ENCODE measurements around the gene GMPS. TPM values are rescaled to one million over a fixed set of nuclear protein-coding genes. Genes with fewer than 3 reads are reported as not detected.

The GMPS gene
- total and polyA plus RNA-seq, 9 of the 15 experiments (the other 6 are each of a cell fraction or from before 2014, with no cell fraction given): 73.7 to 282 (median 156) TPM

- TF ChIP-seq ZFX (CRISPR knock-in tag; IDR thresholded peaks at IDR 0.05) (peak; percentile 78), ARHGAP35 (IDR thresholded peaks at IDR 0.05; ENCODE audit: partially characterized antibody) (no peak), ZC3H8 (IDR thresholded peaks at IDR 0.05) (no peak), ILF3 (IDR thresholded peaks at IDR 0.05; ENCODE audit: borderline replicate concordance) (no peak), NR2F6 (CRISPR knock-in tag; IDR thresholded peaks at IDR 0.05) (no peak), KAT2B (IDR thresholded peaks at IDR 0.05; ENCODE audit: low read depth, low read length) (no peak), HNRNPL (IDR thresholded peaks at IDR 0.05; ENCODE audit: low read depth, low read length) (no peak), ZNF212 (CRISPR knock-in tag; IDR thresholded peaks at IDR 0.05) (no peak), ZNF57 (CRISPR knock-in tag; IDR thresholded peaks at IDR 0.05) (no peak), TFAP4 (CRISPR knock-in tag; IDR thresholded peaks at IDR 0.05; ENCODE audit: borderline replicate concordance) (no peak), ZBED1 (IDR thresholded peaks at IDR 0.05) (no peak), CEBPB (tag; IDR thresholded peaks at IDR 0.05) (no peak), ZNF12 (CRISPR knock-in tag; IDR thresholded peaks at IDR 0.05) (no peak), ATF2 (CRISPR knock-in tag; IDR thresholded peaks at IDR 0.05) (no peak), ZBTB5 (IDR thresholded peaks at IDR 0.05) (no peak), ATF7 (IDR thresholded peaks at IDR 0.05) (no peak)
- TF ChIP-seq, protein P1, sequence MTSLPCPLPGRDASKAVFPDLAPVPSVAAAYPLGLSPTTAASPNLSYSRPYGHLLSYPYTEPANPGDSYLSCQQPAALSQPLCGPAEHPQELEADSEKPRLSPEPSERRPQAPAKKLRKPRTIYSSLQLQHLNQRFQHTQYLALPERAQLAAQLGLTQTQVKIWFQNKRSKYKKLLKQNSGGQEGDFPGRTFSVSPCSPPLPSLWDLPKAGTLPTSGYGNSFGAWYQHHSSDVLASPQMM (CRISPR knock-in tag; IDR thresholded peaks at IDR 0.05): no peak
- TF ChIP-seq, protein P2, sequence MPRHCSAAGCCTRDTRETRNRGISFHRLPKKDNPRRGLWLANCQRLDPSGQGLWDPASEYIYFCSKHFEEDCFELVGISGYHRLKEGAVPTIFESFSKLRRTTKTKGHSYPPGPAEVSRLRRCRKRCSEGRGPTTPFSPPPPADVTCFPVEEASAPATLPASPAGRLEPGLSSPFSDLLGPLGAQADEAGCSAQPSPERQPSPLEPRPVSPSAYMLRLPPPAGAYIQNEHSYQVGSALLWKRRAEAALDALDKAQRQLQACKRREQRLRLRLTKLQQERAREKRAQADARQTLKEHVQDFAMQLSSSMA (CRISPR knock-in tag; IDR thresholded peaks at IDR 0.05): no peak
- TF ChIP-seq, protein P3, sequence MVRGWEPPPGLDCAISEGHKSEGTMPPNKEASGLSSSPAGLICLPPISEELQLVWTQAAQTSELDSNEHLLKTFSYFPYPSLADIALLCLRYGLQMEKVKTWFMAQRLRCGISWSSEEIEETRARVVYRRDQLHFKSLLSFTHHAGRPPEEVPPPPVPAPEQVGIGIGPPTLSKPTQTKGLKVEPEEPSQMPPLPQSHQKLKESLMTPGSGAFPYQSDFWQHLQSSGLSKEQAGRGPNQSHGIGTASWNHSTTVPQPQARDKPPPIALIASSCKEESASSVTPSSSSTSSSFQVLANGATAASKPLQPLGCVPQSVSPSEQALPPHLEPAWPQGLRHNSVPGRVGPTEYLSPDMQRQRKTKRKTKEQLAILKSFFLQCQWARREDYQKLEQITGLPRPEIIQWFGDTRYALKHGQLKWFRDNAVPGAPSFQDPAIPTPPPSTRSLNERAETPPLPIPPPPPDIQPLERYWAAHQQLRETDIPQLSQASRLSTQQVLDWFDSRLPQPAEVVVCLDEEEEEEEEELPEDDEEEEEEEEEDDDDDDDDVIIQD (CRISPR knock-in tag; IDR thresholded peaks at IDR 0.05): no peak
Observed at GRCh38 chr3:155870945-155871745, 695 bp downstream of the GMPS start (continued).

Data from K562 (cell line).